DOHH2 (cell line): ENCODE data around the gene PLCB3.

Experiments used
- H3F3A ChIP-seq: fragments of 200-600 bp; sonication (generic), shearing (Covaris generic); 2 replicates; pipeline ENCODE4 v1.6.0; 2016; ENCODE audit warnings: antibody characterized with exemption, mild to moderate bottlenecking; ENCODE audit not compliant: control insufficient read depth, insufficient read depth
- H3K27ac ChIP-seq: fragments of 200-600 bp; sonication (generic); 2 replicates; pipeline ENCODE4 v1.5.1; 2014; ENCODE audit warnings: low read depth, mild to moderate bottlenecking, low read length, moderate library complexity
- H3K27me3 ChIP-seq: fragments of 200-600 bp; sonication (generic); 2 replicates; pipeline ENCODE4 v1.6.1; 2014; ENCODE audit warnings: mild to moderate bottlenecking, low read length, mixed read lengths; ENCODE audit not compliant: control insufficient read depth
- H3K36me3 ChIP-seq: fragments of 200-600 bp; sonication (generic); 2 replicates; pipeline ENCODE4 v1.6.1; 2014; ENCODE audit warnings: mild to moderate bottlenecking, low read length, moderate library complexity, mixed read lengths; ENCODE audit not compliant: control insufficient read depth
- H3K4me1 ChIP-seq: fragments of 200-600 bp; sonication (generic); 2 replicates; pipeline ENCODE4 v1.6.1; 2014; ENCODE audit warnings: mild to moderate bottlenecking, low read length, mixed read lengths; ENCODE audit not compliant: control insufficient read depth
- H3K4me2 ChIP-seq: fragments of 200-600 bp; sonication (generic); 2 replicates; pipeline ENCODE4 v1.6.0; 2014; ENCODE audit warnings: mild to moderate bottlenecking, low read length, moderate library complexity
- H3K4me3 ChIP-seq: fragments of 200-600 bp; sonication (generic); 2 replicates; pipeline ENCODE4 v1.5.1; 2014; ENCODE audit warnings: mild to moderate bottlenecking, low read length, mixed read lengths
- H3K79me2 ChIP-seq: fragments of 200-600 bp; sonication (generic); 2 replicates; pipeline ENCODE4 v1.6.1; 2014; ENCODE audit warnings: mild to moderate bottlenecking, low read length, mixed read lengths; ENCODE audit not compliant: control insufficient read depth
- H3K9me2 ChIP-seq: fragments of 200-600 bp; sonication (generic); replicated peaks from 2 replicates; pipeline ENCODE4 v1.6.1; 2014; ENCODE audit warnings: mild to moderate bottlenecking, low read length, mixed read lengths; ENCODE audit not compliant: control insufficient read depth
- H3K9me3 ChIP-seq: fragments of 200-600 bp; sonication (generic); 2 replicates; pipeline ENCODE4 v1.6.1; 2014; ENCODE audit warnings: antibody characterized with exemption, low read length, mixed read lengths; ENCODE audit not compliant: control insufficient read depth, insufficient read depth
- H4K20me1 ChIP-seq: fragments of 200-600 bp; sonication (generic); 2 replicates; pipeline ENCODE4 v1.6.0; 2014; ENCODE audit warnings: low read depth, mild to moderate bottlenecking, antibody characterized with exemption, low read length, moderate library complexity; ENCODE audit not compliant: control insufficient read depth, insufficient read depth
- CTCF ChIP-seq: fragments of 200-600 bp; sonication (generic); IDR thresholded peaks from one replicate; pipeline ENCODE4 v1.5.1; 2014; ENCODE audit warnings: antibody characterized with exemption, mild to moderate bottlenecking, low read depth, low read length; ENCODE audit not compliant: poor library complexity, severe bottlenecking
- EZH2phosphoT487 ChIP-seq: fragments of 200-600 bp; sonication (generic); IDR thresholded peaks from 2 replicates; pipeline ENCODE4 v1.6.1; 2017; ENCODE audit warnings: borderline replicate concordance, mild to moderate bottlenecking, antibody characterized with exemption, low read length, moderate library complexity, mixed read lengths

The PLCB3 gene

GRCh38 chr11:64243236-64243854, 8.0 kb upstream of the PLCB3 start:
- Histone ChIP-seq H3F3A (peaks cover 47% of the 10 kb centered on the region), H3K36me3 (peaks cover 62% of the 10 kb centered on the region), H3K4me3 (peak overlapping the region; percentile 99; the same call in 1 of the 2 replicates), H3K4me1 (peaks cover 68% of the 10 kb centered on the region), H3K4me2 (0 out of 2 replicates have a peak overlapping the region, but pooled peaks have one; percentile 77), H3K9me3 (no peaks in the 10 kb centered on the region), H3K9me2 (no peaks in the 10 kb centered on the region), H3K27ac (no peak overlapping the region), H3K27me3 (no peaks in the 10 kb centered on the region), H4K20me1 (no peaks in the 10 kb centered on the region), H3K79me2 (peaks cover 48% of the 10 kb centered on the region)
- TF ChIP-seq EZH2phosphoT487 (no peak), CTCF (no peak)

GRCh38 chr11:64244107-64244506, 7.2 kb upstream of the PLCB3 start:
- peaks cover 48% of the 10 kb centered on the region for H3K79me2 ChIP-seq
- H3F3A ChIP-seq: peaks cover 41% of the 10 kb centered on the region
- H3K4me3 ChIP-seq: no peak overlapping the region
- no peaks in the 10 kb centered on the region for H3K9me3 ChIP-seq
- no peaks in the 10 kb centered on the region for H3K9me2 ChIP-seq
- no peak overlapping the region for H3K4me2 ChIP-seq
- TF ChIP-seq CTCF (no peak), EZH2phosphoT487 (no peak)
- peaks cover 60% of the 10 kb centered on the region for H3K4me1 ChIP-seq
- peaks cover 54% of the 10 kb centered on the region for H3K36me3 ChIP-seq
- no peaks in the 10 kb centered on the region for H3K27me3 ChIP-seq
- peak overlapping the region; percentile 10; the same call in 1 of the 2 replicates for H3K27ac ChIP-seq
- H4K20me1 ChIP-seq: no peaks in the 10 kb centered on the region

- no peaks in the 10 kb centered on the region for H3K9me3 ChIP-seq
- no peaks in the 10 kb centered on the region for H3K9me2 ChIP-seq
- peaks cover 34% of the 10 kb centered on the region for H3F3A ChIP-seq
- H3K4me1 ChIP-seq: peaks cover 57% of the 10 kb centered on the region
- H4K20me1 ChIP-seq: no peaks in the 10 kb centered on the region
- peak overlapping the region; percentile 89 for H3K4me2 ChIP-seq
- peak overlapping the region; percentile 85 for H3K27ac ChIP-seq
- no peaks in the 10 kb centered on the region for H3K27me3 ChIP-seq
- H3K36me3 ChIP-seq: peaks cover 50% of the 10 kb centered on the region
- no peak for TF ChIP-seq CTCF
- no peak for TF ChIP-seq EZH2phosphoT487
- H3K79me2 ChIP-seq: peaks cover 48% of the 10 kb centered on the region
- H3K4me3 ChIP-seq: peak overlapping the region; percentile 97
Observed at GRCh38 chr11:64244966-64245365, 6.4 kb upstream of the PLCB3 start.
